HG02973 (cell line): ENCODE data around the gene OTULINL.

ENCODE experiments used
- ATAC-seq: cut with Tn5 transposase; IDR thresholded peaks from one replicate; pipeline ENCODE4 v1.9.1; 2021; ENCODE audit warnings: moderate library complexity; ENCODE audit not compliant: unreplicated experiment

OTULINL gene

DNA sequence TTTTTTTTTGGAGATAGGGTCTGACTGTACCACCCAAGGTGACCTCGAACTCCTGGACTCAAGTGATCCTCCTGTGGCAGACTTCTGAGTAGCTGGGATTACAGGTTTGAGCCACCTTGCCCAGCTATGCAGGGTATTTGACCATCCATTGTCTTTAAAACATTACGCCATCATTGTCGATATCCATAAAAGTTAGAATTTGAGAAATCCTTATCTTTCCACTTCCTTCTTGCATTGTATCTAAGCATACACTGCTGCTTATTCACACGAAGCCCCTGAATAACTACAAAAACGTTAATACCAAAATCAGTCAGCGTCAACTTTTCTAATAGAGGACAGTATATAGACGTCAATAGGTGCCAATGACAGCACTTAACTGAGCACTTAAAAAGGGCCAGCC is 5.4 kb upstream of the OTULINL start:
- no peak for ATAC-seq

DNA sequence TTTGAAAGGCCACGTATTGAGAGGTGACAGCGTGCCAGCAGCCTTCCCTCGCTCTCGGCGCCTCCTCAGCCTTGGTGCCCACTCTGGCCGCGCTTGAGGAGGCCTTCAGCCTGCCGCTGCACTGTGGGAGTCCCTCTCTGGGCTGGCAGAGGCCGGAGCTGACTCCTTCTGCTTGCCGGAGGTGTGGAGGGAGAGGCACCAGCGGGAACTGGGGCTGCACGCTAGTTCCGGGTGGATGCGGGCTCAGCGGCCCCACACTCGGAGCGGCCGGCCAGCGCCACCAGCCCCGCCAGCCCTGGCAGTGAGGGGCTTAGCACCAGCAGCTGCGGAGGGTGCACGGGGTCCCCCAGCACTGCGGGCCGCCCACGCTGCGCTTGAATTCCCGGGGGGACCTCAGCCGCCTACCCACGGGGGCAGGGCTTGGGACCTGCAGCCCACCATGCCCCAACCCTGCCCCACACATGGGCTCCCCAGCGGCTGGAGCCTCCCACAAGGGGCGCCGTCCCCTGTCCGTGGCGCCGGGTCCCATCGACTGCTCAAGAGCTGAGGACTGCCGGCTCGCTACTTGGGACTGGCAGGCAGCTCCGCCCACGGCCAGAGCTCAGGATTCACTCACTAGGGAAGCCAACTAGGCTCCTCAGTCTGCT is 4.4 kb upstream of the OTULINL start:
- no peak for ATAC-seq

DNA sequence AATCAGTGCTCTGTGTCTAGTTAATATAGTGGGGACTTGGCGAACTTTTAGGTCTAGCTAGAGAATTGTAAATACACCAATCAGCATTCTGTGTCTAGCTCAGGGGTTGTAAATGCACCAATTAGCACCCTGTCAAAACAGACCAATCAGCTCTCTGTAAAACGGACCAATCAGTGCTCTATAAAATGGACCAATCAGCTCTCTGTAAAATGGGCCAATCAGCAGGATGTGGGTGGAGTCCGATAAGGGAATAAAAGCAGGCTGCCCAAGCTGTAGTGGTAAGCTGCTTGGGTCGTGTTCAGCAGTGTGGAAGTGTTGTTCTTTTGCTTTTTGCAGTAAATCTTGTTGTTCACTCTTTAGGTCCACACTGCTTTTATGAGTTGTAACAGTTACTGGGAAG is 3.6 kb upstream of the OTULINL start:
- ATAC-seq = no peak

DNA sequence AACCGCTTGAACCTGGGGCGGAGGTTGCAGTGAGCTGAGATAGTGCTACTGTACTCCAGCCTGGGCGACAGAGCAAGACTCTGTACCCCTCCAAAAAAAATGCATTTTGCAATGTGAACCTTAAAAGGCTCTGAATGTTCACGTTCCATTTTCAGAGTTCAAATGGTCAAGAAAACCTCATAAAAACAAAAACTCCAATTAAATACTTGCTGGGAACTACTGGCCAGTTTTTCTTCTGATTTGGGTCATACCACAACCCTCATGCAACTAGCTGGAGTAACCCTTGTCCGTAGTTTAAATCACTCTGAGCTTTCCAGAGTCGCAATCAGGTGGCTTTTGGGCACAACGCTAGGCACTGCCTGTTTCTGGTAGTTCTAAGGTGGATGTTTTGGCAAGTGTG is 2.3 kb upstream of the OTULINL start:
- ATAC-seq = no peak

DNA sequence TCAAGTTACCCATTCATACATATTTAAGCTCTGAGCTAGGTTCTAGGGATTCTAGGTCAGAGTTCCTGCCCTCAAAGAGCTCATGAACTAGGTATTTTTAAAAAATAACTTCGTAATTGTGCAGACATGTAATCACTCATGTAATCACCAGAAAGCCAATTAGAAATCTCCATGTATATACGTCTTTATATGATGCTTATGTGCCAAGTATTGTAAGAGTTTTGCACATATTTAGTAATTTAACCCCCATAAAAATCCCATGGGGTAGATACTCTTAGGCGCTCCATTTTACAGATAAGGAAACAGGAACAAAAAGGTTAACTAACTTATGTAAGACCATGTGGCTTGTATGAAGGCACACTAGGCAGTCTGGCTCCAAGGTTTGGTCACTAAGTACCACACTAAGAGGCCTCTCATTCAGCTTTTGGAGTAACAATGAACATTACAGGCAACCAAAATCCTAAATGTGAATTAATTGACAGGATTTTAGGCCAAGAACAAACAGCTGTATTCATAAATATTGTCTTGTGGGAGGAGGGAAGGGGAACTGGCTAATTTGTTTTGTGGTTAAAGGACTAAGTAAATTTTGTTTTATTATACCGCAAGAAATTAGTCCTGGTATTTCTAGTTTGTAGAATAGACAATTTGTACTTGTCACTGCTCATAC is 1.7 kb upstream of the OTULINL start:
- ATAC-seq = no peak

DNA sequence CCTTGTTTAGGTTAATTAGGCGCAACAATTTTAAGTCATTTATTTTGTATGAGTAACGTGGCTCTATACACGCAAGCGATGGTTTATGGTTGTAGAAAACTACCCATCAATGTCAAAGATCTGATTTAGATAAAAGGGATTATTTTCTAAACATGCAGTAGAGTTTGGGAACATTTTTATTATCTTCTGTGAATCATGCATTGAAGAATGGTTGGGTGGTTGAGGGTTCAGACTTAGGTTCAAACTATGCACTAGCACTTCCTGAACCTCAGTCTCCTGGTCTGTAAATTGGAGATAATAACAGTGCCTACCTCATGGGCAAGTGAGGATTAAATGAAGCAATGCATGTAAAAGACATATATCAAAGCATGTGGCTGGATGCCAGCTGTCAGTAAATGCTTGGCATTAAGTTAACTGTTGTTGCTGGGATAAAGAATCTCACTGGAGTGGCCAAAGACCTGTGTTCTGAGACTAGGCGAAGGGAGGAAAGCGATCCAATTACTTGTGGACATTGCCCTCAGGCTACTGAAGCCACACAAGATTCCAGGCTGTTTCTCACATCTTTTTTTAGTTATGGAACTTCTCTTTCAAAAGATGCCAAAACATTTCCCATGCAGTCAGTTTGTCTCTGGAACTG is 1.1 kb upstream of the OTULINL start:
- ATAC-seq = no peak

DNA sequence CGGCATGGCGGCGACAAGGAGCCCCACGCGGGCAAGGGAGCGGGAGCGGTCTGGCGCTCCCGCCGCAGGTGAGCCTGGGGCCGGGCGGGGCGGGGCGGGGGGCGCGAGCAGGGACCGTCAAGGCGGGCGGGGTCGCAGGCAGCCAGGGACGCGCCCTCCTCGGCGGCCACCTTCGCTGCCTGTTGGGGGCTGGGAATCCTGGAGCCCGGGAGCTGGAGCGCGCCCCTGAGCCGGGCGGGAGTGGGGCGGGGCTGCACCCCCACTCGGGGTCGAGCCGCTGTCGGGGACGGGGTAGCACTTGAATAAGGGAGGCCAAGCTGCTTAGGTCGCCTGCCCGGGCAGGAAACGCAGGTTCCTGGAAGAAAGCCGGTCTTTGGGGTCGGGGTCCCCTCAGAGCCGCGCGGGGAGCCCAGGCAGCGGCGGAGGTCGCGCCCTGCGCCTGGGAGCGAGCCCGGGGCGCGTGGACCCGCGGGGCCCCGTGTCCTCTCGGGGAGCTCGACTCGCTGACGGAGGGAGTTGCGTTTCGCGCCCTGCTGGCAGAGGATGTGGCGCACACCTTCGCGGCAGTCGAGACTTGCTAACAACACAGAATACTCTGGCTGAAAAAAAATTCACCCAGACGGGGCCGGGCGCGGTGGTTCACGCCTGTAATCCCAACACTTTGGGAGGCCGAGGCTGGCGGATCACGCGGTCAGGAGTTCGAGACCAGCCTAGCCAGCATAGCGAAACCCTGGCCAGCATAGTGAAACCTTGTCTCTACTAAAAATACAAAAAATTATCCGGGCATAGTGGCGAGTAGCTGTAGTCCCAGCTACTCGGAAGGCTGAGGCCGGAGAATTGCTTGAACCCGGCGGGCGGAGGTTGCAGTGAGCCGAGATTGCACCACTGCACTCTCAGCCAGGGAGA is 552 bp downstream of the OTULINL start:
- ATAC-seq = peak; percentile 71

DNA sequence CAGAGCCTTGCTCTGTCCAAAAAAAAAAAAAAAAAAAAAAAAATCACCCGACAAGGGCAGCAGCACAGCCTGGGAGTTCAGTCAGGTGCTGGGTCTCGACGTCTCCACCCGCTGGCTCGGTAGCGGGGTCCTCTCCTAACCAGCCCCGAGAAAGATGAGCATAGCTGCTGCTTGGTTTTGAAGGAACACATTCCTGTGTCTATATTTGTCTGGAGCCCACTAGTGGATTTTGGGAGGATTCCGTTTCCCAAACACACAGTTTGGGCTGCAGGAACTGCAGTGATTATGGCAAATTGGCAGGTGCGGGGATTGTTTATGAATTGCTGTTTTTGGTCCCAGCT is 1.2 kb downstream of the OTULINL start:
- no peak for ATAC-seq

DNA sequence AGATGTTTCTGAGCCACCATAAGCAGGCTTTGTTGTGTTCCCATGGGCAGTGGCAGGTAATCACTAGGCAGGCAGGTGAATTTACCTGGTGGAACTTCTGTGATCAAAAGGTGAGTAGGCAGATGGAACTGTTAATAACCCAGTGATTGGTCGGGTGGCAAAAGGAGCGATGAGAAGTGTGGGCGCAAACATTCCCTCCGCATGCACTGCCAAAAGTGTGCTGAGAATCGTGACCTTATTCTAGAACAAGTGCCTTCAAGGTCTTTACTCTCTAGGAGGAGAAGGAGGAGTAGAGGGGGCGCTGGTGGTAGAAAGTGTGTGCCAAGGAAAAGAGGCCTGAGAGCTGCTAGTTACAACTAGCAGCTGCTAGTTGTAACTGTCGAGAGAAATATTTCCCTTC is 3.3 kb downstream of the OTULINL start:
- no peak for ATAC-seq

DNA sequence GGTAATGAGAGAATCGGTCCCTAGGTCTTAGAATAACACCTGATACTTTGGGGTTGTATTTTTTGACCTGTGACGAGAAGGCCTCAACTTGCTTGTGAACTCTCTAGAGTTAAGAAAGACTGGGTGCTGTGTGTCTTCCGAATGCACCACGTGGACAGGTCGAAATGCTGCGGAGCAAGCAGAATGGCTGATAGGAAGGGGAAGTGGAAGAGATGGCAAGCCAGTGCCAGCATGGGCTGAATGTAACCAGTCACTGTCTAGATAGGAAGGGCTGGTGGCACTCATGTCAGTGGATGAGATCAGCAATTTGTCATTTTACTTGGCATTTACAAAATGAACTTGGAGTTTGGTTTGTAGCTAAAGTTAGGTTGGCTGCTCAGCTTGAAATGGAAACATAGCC is 5.6 kb downstream of the OTULINL start:
- ATAC-seq = no peak

DNA sequence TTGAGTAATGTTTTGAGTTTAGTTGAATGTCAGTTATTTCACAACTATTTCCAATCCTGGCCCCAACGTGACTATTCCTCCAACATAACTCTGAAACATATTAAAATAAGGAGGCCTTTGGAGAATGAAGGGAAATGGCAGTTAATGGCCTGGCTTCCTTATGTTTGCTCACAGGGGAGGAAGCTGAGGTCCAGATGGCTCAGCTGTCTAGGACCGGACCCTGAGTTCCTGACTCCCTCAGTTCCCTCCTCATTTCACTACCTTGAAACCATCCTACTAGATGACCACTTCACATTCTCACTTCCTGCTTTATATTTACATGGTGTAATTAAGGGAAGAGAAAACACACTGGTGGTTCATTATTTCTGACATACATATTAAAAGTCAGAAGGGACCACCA is 6.6 kb downstream of the OTULINL start:
- peak; percentile 65 for ATAC-seq

DNA sequence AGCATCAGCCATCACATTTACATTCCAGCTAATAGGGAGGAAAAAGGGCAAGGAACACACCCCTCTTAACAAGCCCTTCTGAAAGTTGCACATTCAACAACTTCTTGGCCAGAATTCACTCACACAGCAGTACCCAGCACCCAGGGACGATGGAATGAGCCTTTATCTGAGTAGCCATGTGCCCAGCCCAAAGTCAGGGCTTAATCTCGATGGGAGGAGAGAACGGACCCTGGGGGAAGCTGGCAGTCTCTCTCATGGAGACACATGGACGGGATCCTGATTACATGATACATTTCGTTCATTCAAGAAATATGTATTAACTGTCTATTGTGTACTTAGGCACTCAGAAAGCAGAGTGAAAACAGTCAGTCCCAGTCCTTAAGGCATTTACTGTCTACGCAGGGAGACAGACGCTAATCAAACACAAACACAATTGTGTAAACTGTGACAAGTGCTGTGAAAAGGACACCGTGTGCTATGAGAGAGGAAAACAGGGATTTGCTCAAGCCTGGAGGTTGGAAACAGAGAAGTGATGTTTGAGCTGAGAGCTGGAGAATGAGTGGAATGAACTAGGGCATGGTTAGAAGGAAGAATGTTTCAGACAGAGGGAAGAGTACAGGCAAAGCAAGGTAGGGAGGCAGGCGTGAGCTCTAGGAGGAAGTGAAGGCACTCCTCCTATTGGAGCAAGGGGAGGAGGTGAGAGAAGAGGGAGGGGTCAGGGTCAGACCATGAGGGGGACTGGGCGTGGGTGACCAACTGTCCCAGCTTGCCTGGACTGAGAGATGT is 7.4 kb downstream of the OTULINL start:
- no peak for ATAC-seq

DNA sequence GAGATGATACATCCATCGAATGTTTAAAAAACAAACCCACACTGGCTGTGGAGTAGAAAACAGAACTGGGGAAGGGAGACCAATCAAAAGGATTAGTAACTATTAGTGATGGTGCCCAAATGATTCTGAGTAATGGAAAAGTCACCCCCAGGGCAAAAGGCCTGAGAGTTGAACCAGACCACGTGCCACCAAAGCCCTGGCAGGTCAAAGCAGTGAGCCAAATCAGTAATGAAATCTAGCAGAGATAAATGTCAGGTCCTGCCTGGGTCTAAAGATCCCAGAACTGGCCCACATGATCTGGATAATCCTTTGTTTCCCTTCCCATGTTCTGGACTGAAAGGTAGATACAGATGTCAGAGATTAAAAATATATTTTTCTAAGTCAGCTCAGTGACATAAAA is 9.4 kb downstream of the OTULINL start:
- ATAC-seq = no peak

DNA sequence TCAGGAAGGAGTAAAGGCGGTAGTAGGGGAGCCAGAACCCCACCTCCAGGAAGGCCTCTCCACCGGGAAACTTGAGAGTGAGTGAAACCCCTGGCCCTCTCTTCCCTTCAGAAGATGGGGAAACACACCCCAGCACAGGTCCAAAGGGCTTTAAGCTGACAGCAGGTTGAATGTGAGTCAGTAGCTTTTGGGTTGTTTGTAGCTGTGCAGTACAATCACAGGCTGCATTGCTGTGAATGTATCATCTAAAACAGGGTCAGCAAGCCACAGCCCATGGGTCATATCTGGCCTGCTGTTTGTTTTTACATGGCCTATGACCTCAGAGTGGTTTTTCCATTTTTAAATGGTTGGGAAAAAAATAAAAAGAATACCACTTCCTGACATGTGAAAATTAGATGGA is 10.0 kb downstream of the OTULINL start:
- ATAC-seq = no peak

DNA sequence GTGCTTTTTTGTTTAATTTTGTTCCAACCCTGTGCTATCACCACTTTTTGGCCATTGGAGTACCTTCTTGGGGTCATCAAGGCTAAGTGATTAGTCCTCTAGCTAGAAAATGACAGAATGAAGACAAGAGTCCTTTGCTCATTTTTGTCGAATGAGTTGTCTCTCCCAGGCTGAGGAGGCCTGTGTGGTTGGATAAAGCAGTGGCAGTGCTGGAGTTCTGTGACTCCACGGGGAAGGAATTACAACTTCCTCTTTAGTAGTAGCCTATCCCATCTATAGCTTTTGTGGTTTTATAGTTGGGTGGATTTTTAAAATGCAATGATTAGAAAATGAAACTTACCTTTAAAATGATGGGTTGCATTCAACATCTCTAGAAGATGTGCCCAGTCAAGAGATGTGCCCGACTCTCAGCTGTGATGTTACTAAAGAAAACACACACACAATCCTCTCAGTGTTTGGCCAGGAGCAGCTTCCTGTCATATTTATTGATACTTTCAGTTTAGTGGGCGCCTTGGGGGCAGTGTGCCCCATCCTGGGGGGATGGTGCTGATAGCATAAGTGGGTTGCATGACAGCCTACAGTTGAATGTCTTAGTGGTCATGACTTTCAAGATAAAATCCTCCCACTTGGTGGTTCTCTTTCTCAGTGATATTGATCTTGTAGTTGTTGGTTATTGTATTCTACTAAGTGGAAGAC is 11.9 kb downstream of the OTULINL start:
- ATAC-seq = no peak

DNA sequence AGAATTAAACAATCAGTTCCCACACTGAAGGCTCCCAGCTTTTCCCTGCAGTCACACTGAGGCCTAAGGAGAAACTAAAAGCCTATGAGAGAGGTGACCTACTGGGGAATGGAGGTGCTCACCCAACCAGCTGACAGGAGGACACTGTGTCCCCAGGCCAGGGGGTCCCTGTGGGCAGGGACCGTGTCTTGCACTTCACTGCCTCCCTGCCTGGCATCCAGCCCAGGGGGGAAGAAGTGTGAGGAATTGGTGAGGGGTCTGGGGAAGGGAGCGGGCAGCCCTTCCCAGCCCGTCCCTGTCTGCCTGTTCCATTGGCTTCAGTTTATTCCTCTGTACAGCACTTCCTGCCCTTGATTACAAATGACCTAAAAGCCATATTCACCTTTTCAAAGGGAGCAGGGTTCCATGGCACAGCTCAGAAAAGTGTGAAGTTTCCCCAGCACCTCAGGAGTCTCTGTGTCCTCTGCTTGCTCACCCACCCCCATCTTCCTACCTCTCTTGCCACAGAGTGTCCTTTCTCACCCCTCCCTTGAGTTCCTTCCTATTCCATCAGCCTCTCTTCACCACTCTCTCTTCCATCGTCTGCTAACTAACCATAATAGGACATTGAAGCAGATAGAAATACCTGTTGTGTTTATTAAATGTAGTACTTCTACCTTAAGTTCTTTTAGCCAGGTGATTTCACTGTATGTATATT is 12.9 kb downstream of the OTULINL start:
- ATAC-seq = no peak

DNA sequence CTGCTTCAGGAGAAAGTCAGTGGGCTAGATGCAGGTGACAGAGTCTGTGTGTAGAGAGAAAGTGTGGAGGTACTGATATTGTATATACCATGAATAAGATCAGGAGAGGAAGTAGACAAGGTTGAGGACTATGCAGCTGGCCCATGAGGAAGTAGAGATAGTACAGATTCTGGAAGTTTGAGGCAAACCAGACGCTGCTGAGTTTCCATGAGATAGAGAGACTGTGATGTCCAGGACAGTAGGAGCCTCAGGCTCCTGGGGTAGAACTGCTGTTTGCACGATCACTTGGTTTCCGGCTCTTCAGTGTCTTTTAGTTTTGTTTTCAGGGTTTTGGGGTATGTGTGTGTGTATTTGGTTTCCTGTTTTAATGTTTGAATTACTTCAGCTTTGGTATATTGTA is 13.6 kb downstream of the OTULINL start:
- peak; percentile 86 for ATAC-seq

DNA sequence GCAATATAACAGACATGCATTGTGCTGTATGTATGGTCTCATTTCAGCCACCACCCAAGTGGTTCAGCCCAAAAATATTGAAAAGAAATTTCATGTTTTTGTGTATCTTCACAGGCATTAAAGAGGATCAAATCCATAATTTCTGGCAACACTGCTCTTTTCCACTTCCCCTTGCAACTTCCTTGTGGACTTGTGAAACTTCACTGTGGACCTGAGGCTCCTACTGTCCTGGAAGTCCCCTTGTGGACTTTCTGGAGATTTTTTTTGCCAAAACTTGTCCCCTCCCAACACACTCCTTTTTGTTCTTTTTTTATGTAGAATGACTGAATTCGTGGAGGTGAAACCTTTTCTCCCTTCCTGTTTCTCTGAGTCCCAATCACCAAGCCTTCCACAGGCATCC is 14.3 kb downstream of the OTULINL start:
- ATAC-seq = no peak

DNA sequence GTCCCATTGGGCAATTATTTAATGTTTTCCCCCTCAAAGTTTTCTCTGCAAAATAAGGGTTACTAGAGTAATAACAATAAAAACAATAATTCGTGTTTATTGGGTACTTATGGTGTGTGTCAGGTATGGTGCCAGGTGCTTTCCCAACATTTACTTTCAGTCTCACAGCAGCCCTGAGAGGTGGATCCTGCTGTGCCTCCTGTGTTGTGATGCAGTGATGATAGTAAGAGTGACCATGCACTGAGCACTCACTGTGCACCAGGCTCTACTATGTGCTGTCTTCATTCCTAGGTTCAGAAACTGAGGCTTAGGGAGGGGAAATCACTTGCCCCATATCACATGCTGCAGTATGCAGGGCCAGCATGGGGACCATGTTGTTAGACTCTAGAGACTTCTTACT is 15.5 kb downstream of the OTULINL start:
- no peak for ATAC-seq

DNA sequence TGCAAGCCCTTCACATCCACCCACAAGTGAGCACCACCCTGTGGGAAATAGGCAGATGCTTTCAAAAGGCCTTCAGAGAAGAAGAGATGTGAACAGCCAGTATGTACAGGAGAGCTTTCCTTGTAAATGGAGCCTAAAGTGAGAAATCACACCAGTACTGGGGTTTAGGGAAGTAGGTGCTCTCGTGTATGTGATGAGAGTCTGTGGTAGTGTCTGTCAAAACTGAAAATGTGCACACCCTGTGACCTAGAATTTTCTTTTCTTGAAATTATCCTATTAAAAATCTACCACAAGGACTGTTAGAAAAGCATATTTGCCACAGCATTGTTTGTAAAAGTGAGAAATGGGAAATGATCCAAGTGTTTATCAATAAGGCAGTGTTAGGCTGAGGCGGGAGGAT is 16.6 kb downstream of the OTULINL start:
- ATAC-seq = no peak
